Fibroblast of skin of back (primary cell): Measurements from ENCODE around the gene GABRR3.

Experiments
- DNase-seq: peaks from one replicate; pipeline ENCODE4 v3.0.0-alpha.2; 2013

The GABRR3 gene

GRCh38 chr3:97954228-97954827, 80.8 kb downstream of the GABRR3 start:
- DNase-seq: no peak

GRCh38 chr3:97952872-97953271, 82.2 kb downstream of the GABRR3 start:
- no peak for DNase-seq

GRCh38 chr3:97952280-97952679, 82.8 kb downstream of the GABRR3 start:
- no peak for DNase-seq

- no peak for DNase-seq
Measured at GRCh38 chr3:97950360-97950759, 84.8 kb downstream of the GABRR3 start.

- no peak for DNase-seq
Measured at GRCh38 chr3:97949743-97950142, 85.4 kb downstream of the GABRR3 start.

GRCh38 chr3:97949110-97949485, 86.0 kb downstream of the GABRR3 start:
- DNase-seq: no peak

GRCh38 chr3:97948351-97949109, 86.6 kb downstream of the GABRR3 start:
- no peak for DNase-seq

- DNase-seq: no peak
Measured at GRCh38 chr3:97942801-97943546, 92.1 kb downstream of the GABRR3 start.

- DNase-seq: no peak
Measured at GRCh38 chr3:97940034-97940433, 95.1 kb downstream of the GABRR3 start.

GRCh38 chr3:97939401-97939800, 95.7 kb downstream of the GABRR3 start:
- no peak for DNase-seq

GRCh38 chr3:97938444-97938843, 96.7 kb downstream of the GABRR3 start:
- DNase-seq: peak; percentile 38

GRCh38 chr3:97937205-97937604, 97.9 kb downstream of the GABRR3 start:
- no peak for DNase-seq

- DNase-seq: no peak
Measured at GRCh38 chr3:97935842-97936241, 99.3 kb downstream of the GABRR3 start.
